ENCODE data around the gene RPS6KA5.
A peak's percentile ranks its signal among the peaks of the same experiment; 100 is the strongest.

RPS6KA5 gene

GRCh38 chr14:90905531-90905930 lies 154.9 kb downstream of the RPS6KA5 start:
- H3K4me3 ChIP-seq (ENCODE audit: low read depth, low read length), result no peak overlapping the region
- TF ChIP-seq, protein P1, sequence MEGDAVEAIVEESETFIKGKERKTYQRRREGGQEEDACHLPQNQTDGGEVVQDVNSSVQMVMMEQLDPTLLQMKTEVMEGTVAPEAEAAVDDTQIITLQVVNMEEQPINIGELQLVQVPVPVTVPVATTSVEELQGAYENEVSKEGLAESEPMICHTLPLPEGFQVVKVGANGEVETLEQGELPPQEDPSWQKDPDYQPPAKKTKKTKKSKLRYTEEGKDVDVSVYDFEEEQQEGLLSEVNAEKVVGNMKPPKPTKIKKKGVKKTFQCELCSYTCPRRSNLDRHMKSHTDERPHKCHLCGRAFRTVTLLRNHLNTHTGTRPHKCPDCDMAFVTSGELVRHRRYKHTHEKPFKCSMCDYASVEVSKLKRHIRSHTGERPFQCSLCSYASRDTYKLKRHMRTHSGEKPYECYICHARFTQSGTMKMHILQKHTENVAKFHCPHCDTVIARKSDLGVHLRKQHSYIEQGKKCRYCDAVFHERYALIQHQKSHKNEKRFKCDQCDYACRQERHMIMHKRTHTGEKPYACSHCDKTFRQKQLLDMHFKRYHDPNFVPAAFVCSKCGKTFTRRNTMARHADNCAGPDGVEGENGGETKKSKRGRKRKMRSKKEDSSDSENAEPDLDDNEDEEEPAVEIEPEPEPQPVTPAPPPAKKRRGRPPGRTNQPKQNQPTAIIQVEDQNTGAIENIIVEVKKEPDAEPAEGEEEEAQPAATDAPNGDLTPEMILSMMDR (IDR thresholded peaks at IDR 0.05; ENCODE audit: insufficient read depth, low read depth, low read length, missing control alignments), result no peak
- peak; percentile 61 for DNase-seq (ENCODE audit: low read depth)

- no peak overlapping the region for H3K4me3 ChIP-seq (ENCODE audit: low read depth, low read length)
Observed at GRCh38 chr14:90903101-90903500, 157.3 kb downstream of the RPS6KA5 start.

DNA sequence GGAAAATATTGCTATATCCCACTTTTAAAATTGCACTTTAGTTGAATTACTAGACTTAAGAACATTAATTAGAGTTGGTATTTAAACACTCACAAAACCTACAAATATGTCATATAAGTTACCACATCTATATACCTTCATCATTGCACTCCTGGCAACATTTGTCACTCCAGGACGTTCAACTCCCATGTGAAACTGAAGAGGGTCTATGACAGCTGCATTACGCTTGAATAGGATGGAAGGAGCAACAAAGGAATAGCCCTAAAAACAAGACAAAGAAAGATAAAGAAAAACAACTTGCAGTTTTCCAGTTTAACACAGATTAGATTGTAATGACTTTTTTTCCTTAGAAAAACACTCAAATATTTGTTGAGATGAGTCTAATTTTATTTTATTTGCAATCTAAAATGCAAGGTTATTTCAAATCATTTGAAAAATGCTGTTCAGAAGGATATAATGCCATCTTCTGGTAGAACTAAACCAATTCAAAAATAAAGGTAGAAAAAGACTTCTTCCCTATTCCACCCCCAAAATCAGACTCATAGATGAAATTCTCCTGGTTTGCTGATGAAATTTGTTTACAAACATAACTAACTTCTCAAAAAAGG lies 159.9 kb downstream of the RPS6KA5 start:
- no peak overlapping the region for H3K4me3 ChIP-seq (ENCODE audit: low read depth, low read length)
- DNase-seq (ENCODE audit: low read depth), result no peak
- TF ChIP-seq, protein P1 (IDR thresholded peaks at IDR 0.05; ENCODE audit: insufficient read depth, low read depth, low read length, missing control alignments), result no peak

More at GRCh38 chr14:90903101-90903500, 157.3 kb downstream of the RPS6KA5 start:
- peak; percentile 73 for DNase-seq (ENCODE audit: low read depth)
- TF ChIP-seq, protein P1 (IDR thresholded peaks at IDR 0.05; ENCODE audit: insufficient read depth, low read depth, low read length, missing control alignments), result peak; percentile 62

- no peak for DNase-seq (ENCODE audit: low read depth)
- TF ChIP-seq, protein P1 (IDR thresholded peaks at IDR 0.05; ENCODE audit: insufficient read depth, low read depth, low read length, missing control alignments), result no peak
- H3K4me3 ChIP-seq (ENCODE audit: low read depth, low read length), result no peak overlapping the region
Observed at GRCh38 chr14:90897022-90897421, 163.4 kb downstream of the RPS6KA5 start.

- H3K4me3 ChIP-seq (ENCODE audit: low read depth, low read length), result no peak overlapping the region
- no peak for DNase-seq (ENCODE audit: low read depth)
- TF ChIP-seq, protein P1 (IDR thresholded peaks at IDR 0.05; ENCODE audit: insufficient read depth, low read depth, low read length, missing control alignments), result no peak
Observed at GRCh38 chr14:90894241-90894640, 166.2 kb downstream of the RPS6KA5 start.

- no peak for DNase-seq (ENCODE audit: low read depth)
- TF ChIP-seq, protein P1 (IDR thresholded peaks at IDR 0.05; ENCODE audit: insufficient read depth, low read depth, low read length, missing control alignments), result no peak
- no peak overlapping the region for H3K4me3 ChIP-seq (ENCODE audit: low read depth, low read length)
Observed at GRCh38 chr14:90893510-90893909, 166.9 kb downstream of the RPS6KA5 start.

DNA sequence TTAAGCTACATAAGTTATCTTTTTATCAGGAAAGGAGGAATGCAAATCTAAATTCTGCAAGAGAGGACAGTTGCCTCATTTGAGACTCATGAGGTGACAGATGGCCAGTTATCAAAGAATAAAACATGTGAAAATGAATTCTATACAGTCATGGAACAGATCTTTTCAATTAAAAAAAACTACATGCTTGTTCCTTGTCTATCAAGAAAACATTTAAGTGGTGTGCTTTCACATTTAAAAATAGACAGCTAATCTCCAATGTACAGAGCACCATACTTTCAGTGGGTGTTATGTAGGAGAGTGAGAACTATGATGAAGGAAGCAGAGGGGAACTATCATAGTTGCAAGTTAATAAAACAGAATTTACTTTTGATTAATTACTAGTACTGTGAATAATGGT lies 167.5 kb downstream of the RPS6KA5 start:
- no peak overlapping the region for H3K4me3 ChIP-seq (ENCODE audit: low read depth, low read length)
- DNase-seq (ENCODE audit: low read depth), result no peak
- TF ChIP-seq, protein P1 (IDR thresholded peaks at IDR 0.05; ENCODE audit: insufficient read depth, low read depth, low read length, missing control alignments), result no peak
